CD14-positive monocyte (primary cell): ENCODE measurements around the gene GPATCH4. TPM values are rescaled to one million over a fixed set of nuclear protein-coding genes. Genes with fewer than 3 reads are reported as not detected.

Source experiments
- DNase-seq, 3 donors: peaks; one replicate each; pipeline ENCODE4 v3.0.0-alpha.2; 2011 to 2022
- H2AFZ ChIP-seq: 2 replicates; pipeline ENCODE4 v1.6.0; 2012; ENCODE audit warnings: mild to moderate bottlenecking, low read depth, low read length, inconsistent platforms; ENCODE audit not compliant: insufficient read depth, poor library complexity, severe bottlenecking
- H3K27ac ChIP-seq, 2 donors: 1 replicate in 1 of 2; 2 replicates in 1 of 2; pipeline ENCODE4 v1.5.1; 2012 to 2013; ENCODE audit warnings: low read length in 2 of 2, control low read depth in 1 of 2, inconsistent platforms in 1 of 2, low read depth in 1 of 2, mild to moderate bottlenecking in 1 of 2
- H3K27me3 ChIP-seq, 2 donors: one replicate each; pipeline versions ENCODE4 v1.6.0 to v1.6.1; 2011 to 2013; ENCODE audit warnings: low read length in 2 of 2; ENCODE audit not compliant: control insufficient read depth in 2 of 2, insufficient read depth in 2 of 2
- H3K36me3 ChIP-seq, 2 donors: replicated peaks in 1 of 2; 1 replicate in 1 of 2; 2 replicates in 1 of 2; pipeline versions ENCODE4 v1.5.1 to v1.6.1; 2012 to 2013; ENCODE audit warnings: low read length in 2 of 2, control low read depth in 1 of 2, inconsistent platforms in 1 of 2, mild to moderate bottlenecking in 1 of 2; ENCODE audit not compliant: insufficient read depth in 2 of 2, control insufficient read depth in 1 of 2
- H3K4me1 ChIP-seq, 2 donors: 1 replicate in 1 of 2; 2 replicates in 1 of 2; pipeline versions ENCODE4 v1.5.1 to v1.6.1; 2012 to 2013; ENCODE audit warnings: low read length in 2 of 2, control low read depth in 1 of 2, inconsistent platforms in 1 of 2, mild to moderate bottlenecking in 1 of 2, moderate library complexity in 1 of 2; ENCODE audit not compliant: insufficient read depth in 2 of 2, control insufficient read depth in 1 of 2
- H3K4me2 ChIP-seq: replicated peaks from 2 replicates; pipeline ENCODE3; 2012; ENCODE audit warnings: low read length, moderate library complexity, mild to moderate bottlenecking; ENCODE audit not compliant: poor library complexity, severe bottlenecking; ENCODE audit errors: extremely low read depth
- H3K4me3 ChIP-seq, 3 experiments: fragments of 200-600 bp in 1 of 3; sonication (generic) in 1 of 3; replicated peaks in 1 of 3; 1 replicate in 2 of 3; 2 replicates in 1 of 3; pipeline ENCODE4 v1.5.1; 2011 to 2013; ENCODE audit warnings: low read length in 3 of 3, mild to moderate bottlenecking in 3 of 3, control low read depth in 2 of 3, low read depth in 2 of 3, inconsistent platforms in 1 of 3, moderate library complexity in 1 of 3
- H3K79me2 ChIP-seq: 2 replicates; pipeline ENCODE4 v1.6.0; 2012; ENCODE audit warnings: mild to moderate bottlenecking, control low read depth, inconsistent platforms, low read length, moderate library complexity; ENCODE audit not compliant: insufficient read depth
- H3K9ac ChIP-seq: 2 replicates; pipeline ENCODE4 v1.6.0; 2017; ENCODE audit warnings: low read length, mild to moderate bottlenecking; ENCODE audit not compliant: insufficient read depth, poor library complexity, severe bottlenecking
- H3K9me3 ChIP-seq, 2 donors: replicated peaks in 1 of 2; 1 replicate in 1 of 2; 2 replicates in 1 of 2; pipeline versions ENCODE4 v1.5.1 to v1.6.1; 2012 to 2013; ENCODE audit warnings: low read length in 2 of 2, control low read depth in 1 of 2; ENCODE audit not compliant: control insufficient read depth in 1 of 2, insufficient read depth in 1 of 2
- H4K20me1 ChIP-seq: 2 replicates; pipeline ENCODE4 v1.6.0; 2012; ENCODE audit warnings: mild to moderate bottlenecking, low read length, control low read depth, moderate library complexity; ENCODE audit not compliant: insufficient read depth
- H3K27ac Mint-ChIP-seq, 7 donors: one replicate each; pipeline ENCODE4 v1.8.0; 2020; ENCODE audit warnings: mild to moderate bottlenecking in 7 of 7, mixed read lengths in 7 of 7, moderate library complexity in 6 of 7, inconsistent platforms in 2 of 7
- H3K27me3 Mint-ChIP-seq, 3 donors: one replicate each; pipeline ENCODE4 v1.8.0; 2021 to 2022; ENCODE audit warnings: low read depth in 3 of 3, mild to moderate bottlenecking in 3 of 3, mixed read lengths in 3 of 3, moderate library complexity in 3 of 3, inconsistent platforms in 1 of 3
- H3K36me3 Mint-ChIP-seq, 2 donors: one replicate each; pipeline ENCODE4 v1.8.0; 2020; ENCODE audit warnings: mixed read lengths in 2 of 2, inconsistent platforms in 1 of 2, mild to moderate bottlenecking in 1 of 2
- H3K4me1 Mint-ChIP-seq: one replicate; pipeline ENCODE4 v1.8.0; 2020; ENCODE audit warnings: mild to moderate bottlenecking, mixed read lengths
- H3K4me3 Mint-ChIP-seq, 2 donors: one replicate each; pipeline ENCODE4 v1.8.0; 2020; ENCODE audit warnings: mild to moderate bottlenecking in 2 of 2, mixed read lengths in 2 of 2, moderate library complexity in 1 of 2
- H3K9me3 Mint-ChIP-seq, 7 donors: one replicate each; pipeline ENCODE4 v1.8.0; 2020 to 2022; ENCODE audit warnings: mixed read lengths in 7 of 7, mild to moderate bottlenecking in 6 of 7, moderate library complexity in 6 of 7, inconsistent platforms in 2 of 7
- WGBS: methylation state at CpG from one replicate; pipeline ENCODE4 v1.1.5; 2013; ENCODE audit warnings: missing lambda C conversion rate; ENCODE audit not compliant: insufficient coverage; 5-methylcytosine and 5-hydroxymethylcytosine counted together
- intact Hi-C, 2 donors: fragments of 100-400 bp; cut with micrococcal nuclease; formaldehyde crosslinking; loops; one replicate each; pipeline versions ENCODE4 v1.15.0 to v1.15.1; 2023
- polyA plus RNA-seq, 3 donors: library from polyadenylated mRNA; depleted of rRNA in 1 of 3; unstranded in 2 of 3; stranded (reverse) in 1 of 3; fragments of 300-500 nt in 2 of 3; fragments of >200 nt in 1 of 3; fragmentation: Illumina TruSeq in 2 of 3; gene quantifications; 1 replicate in 2 of 3; 2 replicates in 1 of 3; pipeline ENCODE4 v1.2.3, GENCODE V29; 2012 to 2021
- TF ChIP-seq, protein P1 (sequence below): fragments of 200-600 bp; IDR thresholded peaks from one replicate; pipeline ENCODE4 v1.8.0; 2022; ENCODE audit warnings: antibody characterized with exemption, mild to moderate bottlenecking

The GPATCH4 gene
- polyA plus RNA-seq, 3 donors: 2.6 to 5.3 (median 4.9) TPM

GRCh38 chr1:156577550-156577949 is 23.7 kb downstream of the GPATCH4 start:
- Histone ChIP-seq H4K20me1 (no peaks in the 10 kb centered on the region), H3K4me1 (peaks cover 11 to 15% of the 10 kb centered on the region in 2 donors), H3K36me3 (no peaks in the 10 kb centered on the region), H3K9me3 (no peaks in the 10 kb centered on the region), H3K27ac (no peak overlapping the region), H3K9ac (no peak overlapping the region), H3K4me3 (no peak overlapping the region), H2AFZ (no peak overlapping the region), H3K4me2 (no peak overlapping the region), H3K79me2 (peaks cover under 1% of the 10 kb centered on the region), H3K27me3 (no peaks in the 10 kb centered on the region)
- H3K36me3 Mint-ChIP-seq: no peaks in the 10 kb centered on the region
- no peaks in the 10 kb centered on the region for H3K9me3 Mint-ChIP-seq
- intact Hi-C loops: no loop called here
- H3K27ac Mint-ChIP-seq: no peak overlapping the region
- no peak for DNase-seq
- peaks cover 18% of the 10 kb centered on the region for H3K4me1 Mint-ChIP-seq
- 100% methylated on average over 2 of the region's 3 CpGs for WGBS
- peaks cover 2 to 8% (median 8%) of the 10 kb centered on the region in 3 donors for H3K27me3 Mint-ChIP-seq
- TF ChIP-seq, protein P1, sequence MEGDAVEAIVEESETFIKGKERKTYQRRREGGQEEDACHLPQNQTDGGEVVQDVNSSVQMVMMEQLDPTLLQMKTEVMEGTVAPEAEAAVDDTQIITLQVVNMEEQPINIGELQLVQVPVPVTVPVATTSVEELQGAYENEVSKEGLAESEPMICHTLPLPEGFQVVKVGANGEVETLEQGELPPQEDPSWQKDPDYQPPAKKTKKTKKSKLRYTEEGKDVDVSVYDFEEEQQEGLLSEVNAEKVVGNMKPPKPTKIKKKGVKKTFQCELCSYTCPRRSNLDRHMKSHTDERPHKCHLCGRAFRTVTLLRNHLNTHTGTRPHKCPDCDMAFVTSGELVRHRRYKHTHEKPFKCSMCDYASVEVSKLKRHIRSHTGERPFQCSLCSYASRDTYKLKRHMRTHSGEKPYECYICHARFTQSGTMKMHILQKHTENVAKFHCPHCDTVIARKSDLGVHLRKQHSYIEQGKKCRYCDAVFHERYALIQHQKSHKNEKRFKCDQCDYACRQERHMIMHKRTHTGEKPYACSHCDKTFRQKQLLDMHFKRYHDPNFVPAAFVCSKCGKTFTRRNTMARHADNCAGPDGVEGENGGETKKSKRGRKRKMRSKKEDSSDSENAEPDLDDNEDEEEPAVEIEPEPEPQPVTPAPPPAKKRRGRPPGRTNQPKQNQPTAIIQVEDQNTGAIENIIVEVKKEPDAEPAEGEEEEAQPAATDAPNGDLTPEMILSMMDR: no peak
- H3K4me3 Mint-ChIP-seq: no peak overlapping the region

DNA sequence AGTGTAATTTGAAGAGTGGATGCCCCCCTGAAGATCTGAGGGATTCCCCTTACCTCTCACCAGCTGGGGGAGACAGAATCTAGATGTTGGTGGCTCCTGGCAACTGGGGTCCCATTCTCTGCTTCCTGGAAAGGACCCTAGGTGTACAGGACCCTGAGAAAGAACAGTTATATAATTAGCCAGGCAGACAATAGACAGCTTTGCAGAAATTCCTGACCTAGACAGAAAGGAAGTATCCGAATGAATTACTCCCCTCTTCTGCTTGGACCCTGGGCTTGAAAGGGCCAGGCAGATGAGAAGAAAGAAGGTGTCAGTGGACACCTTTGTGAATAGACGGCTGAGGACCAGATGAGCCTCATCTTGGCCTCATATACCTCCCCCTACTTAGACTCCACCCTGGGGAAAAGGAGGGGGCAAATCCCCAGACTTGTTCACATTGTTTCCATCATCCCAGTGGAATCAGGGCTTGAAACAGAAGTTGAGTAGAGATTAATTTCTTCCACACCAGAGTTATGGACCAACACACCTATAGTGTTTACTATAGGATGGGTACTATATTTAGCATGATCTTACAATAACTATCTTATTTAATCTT is 27.1 kb downstream of the GPATCH4 start:
- intact Hi-C loops: loop anchor here in 1 of 2 donors (5.0 kb wide), 1 partner anchor 82 kb away; no protein-coding TSS in a partner anchor
- no peaks in the 10 kb centered on the region for H3K27me3 ChIP-seq
- H2AFZ ChIP-seq: no peak overlapping the region
- no peaks in the 10 kb centered on the region for H3K9me3 ChIP-seq
- no peak overlapping the region for H3K27ac Mint-ChIP-seq
- no CpG with 5 or more reads among the region's 2 CpGs for WGBS
- no peak for DNase-seq
- H3K4me1 ChIP-seq: peaks cover 22 to 24% of the 10 kb centered on the region in 2 donors
- peaks cover 2 to 8% (median 7%) of the 10 kb centered on the region in 3 donors for H3K27me3 Mint-ChIP-seq
- H3K36me3 ChIP-seq: no peaks in the 10 kb centered on the region
- no peaks in the 10 kb centered on the region for H4K20me1 ChIP-seq
- H3K9ac ChIP-seq: no peak overlapping the region
- H3K79me2 ChIP-seq: peaks cover 30% of the 10 kb centered on the region
- peaks cover 0 to 1% (median 0%) of the 10 kb centered on the region in 7 donors for H3K9me3 Mint-ChIP-seq
- no peak overlapping the region for H3K4me3 Mint-ChIP-seq
- H3K27ac ChIP-seq: no peak overlapping the region
- H3K4me3 ChIP-seq: no peak overlapping the region
- peaks cover 5 to 7% of the 10 kb centered on the region in 2 donors for H3K36me3 Mint-ChIP-seq
- TF ChIP-seq, protein P1: no peak
- no peak overlapping the region for H3K4me2 ChIP-seq
- peaks cover 29% of the 10 kb centered on the region for H3K4me1 Mint-ChIP-seq
